Erythroblast (primary cell): ENCODE measurements around the gene MTCH2.
"Not testable (repeated sequence)": the region's sequence is repeated elsewhere in the genome, so short reads cannot be mapped to it uniquely, and the experiment has no call there.

ENCODE experiments used
- DNase-seq, 2 experiments: peaks; one replicate each; lab custom pipeline; 2025; lab: John Stamatoyannopoulos, UW
- GATA1 ChIP-seq: IDR thresholded peaks from 2 replicates; pipeline ENCODE4 v1.6.1; 2011; ENCODE audit warnings: low read depth, mild to moderate bottlenecking, control low read depth, low read length, moderate library complexity
- POLR2A ChIP-seq: IDR thresholded peaks from 2 replicates; pipeline ENCODE4 v1.6.1; 2011; ENCODE audit warnings: mild to moderate bottlenecking, low read length

MTCH2 gene

GRCh38 chr11:47642099-47642855, at the start of gene MTCH2:
Gene MTCH2 (minus strand): TSS chr11:47642559. CDS start chr11:47642465, 94 bp downstream.
- TF ChIP-seq POLR2A (peak; percentile 88), GATA1 (no peak)
- peak; percentile 98 to 99 for DNase-seq

- TF ChIP-seq GATA1 = no peak
- TF ChIP-seq POLR2A = no peak
- DNase-seq = no peak
Measured at GRCh38 chr11:47691979-47692378, 49.6 kb upstream of the MTCH2 start.

GRCh38 chr11:47689480-47689879, 47.1 kb upstream of the MTCH2 start:
- DNase-seq = no peak
- TF ChIP-seq POLR2A = no peak
- TF ChIP-seq GATA1 = no peak

GRCh38 chr11:47688991-47689390, 46.6 kb upstream of the MTCH2 start:
- no peak for DNase-seq
- TF ChIP-seq POLR2A (no peak), GATA1 (no peak)

GRCh38 chr11:47688111-47688510, 45.8 kb upstream of the MTCH2 start:
- DNase-seq = no peak
- no peak for TF ChIP-seq GATA1
- TF ChIP-seq POLR2A = no peak

- not testable (repeated sequence) for DNase-seq
Measured at GRCh38 chr11:47686704-47687103, 44.3 kb upstream of the MTCH2 start.

DNA sequence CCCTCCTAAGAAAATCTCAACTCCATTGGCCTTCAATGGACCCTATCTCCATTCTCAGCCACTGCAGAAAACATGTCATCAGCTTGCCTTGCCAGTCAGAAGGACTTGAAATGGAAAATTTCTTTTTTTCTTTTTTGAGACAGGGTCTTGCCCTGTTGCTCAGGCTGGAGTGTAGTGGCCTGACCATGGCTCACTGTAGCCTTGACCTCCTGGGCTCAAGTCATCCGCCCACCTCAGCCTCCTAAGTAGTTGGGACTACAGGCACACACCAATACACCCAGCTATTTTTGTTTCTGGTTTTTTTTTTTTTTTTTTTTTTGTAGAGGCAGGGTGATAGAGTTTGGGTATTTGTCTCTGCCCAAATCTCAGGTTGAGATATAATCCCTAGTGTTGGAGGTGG, 43.8 kb upstream of the MTCH2 start:
- TF ChIP-seq POLR2A = no peak
- TF ChIP-seq GATA1 = no peak
- no peak for DNase-seq

DNA sequence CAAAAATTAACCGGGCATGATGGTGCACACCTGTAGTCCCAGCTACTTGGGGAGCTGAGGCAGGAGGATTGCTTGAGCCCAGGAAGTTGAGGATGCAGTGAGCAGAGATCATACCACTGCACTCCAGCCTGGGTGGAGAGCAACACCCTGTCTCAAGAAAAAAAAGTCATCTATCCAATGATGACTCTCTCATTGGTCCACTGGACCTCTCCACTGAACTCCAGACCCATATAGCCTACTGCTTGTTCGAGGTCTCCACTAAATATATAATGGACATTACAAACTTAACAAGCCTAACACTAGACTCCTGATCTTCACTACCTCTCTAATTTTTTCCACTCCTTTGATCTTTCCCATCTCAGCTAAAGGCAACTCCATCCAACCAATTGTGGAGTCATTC, 33.5 kb upstream of the MTCH2 start:
- DNase-seq = no peak
- TF ChIP-seq POLR2A (no peak), GATA1 (no peak)

- peak; percentile 73 to 78 for DNase-seq
- TF ChIP-seq GATA1 = no peak
Measured at GRCh38 chr11:47672283-47672730, 29.9 kb upstream of the MTCH2 start.

- no peak for DNase-seq
- TF ChIP-seq GATA1 (no peak), POLR2A (no peak)
Measured at GRCh38 chr11:47669856-47670255, 27.5 kb upstream of the MTCH2 start.

GRCh38 chr11:47668665-47669064, 26.3 kb upstream of the MTCH2 start:
- no peak for DNase-seq
- TF ChIP-seq POLR2A (no peak), GATA1 (no peak)

DNA sequence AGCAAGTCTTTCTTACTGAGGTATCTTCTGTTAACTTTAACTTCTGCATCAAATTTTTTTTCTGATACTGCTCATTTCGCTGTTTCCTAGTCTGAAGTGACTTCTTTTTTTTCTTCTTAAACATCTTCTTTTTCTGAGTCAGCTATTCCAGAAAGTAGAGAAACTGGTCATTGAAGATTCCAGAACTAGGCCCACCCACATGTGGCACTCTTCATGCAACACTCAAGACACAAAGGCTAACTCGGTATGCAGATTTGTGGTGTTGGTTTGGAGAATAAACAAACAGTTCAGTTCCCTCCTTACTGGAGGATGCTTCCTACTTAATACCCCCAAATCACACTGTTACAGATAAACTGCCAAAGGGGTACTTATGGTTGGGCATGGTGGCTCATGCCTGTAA, 25.2 kb upstream of the MTCH2 start:
- no peak for DNase-seq
- TF ChIP-seq POLR2A (no peak), GATA1 (no peak)

- TF ChIP-seq GATA1 = no peak
- TF ChIP-seq POLR2A = no peak
- no peak for DNase-seq
Measured at GRCh38 chr11:47667135-47667534, 24.8 kb upstream of the MTCH2 start.

GRCh38 chr11:47664936-47665335, 22.6 kb upstream of the MTCH2 start:
- DNase-seq = not testable (repeated sequence)

DNA sequence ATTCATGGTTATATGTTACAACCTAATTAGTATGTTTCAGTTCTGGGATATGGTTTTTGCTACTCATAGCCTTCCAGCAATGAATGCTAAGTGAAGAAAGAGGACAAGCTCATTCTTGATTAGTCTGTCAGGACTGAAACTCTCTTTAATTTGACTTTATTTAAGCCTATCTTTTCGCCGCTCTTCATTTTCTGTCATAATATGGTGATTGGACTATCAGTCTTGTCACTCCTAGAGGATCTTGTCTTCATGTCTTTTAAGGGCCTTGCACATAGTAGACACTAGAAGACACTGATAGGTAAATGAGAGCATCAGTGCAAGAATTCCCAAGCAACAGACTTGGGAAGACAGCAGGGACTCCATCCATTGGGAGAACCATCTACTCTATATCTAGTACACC, 18.9 kb upstream of the MTCH2 start:
- DNase-seq = no peak
- TF ChIP-seq POLR2A (no peak), GATA1 (no peak)
